Mammary epithelial cell (primary cell): ENCODE data around the gene CD34.

Source experiments
- EZH2 ChIP-seq: IDR thresholded peaks from 2 replicates; pipeline ENCODE4 v1.6.1; 2012; ENCODE audit warnings: low read length, inconsistent platforms, borderline replicate concordance
- TF ChIP-seq, protein P1 (sequence below), 2 donors: IDR thresholded peaks in 1 of 2; conservative IDR thresholded peaks in 1 of 2; 2 replicates each; pipeline ENCODE4 v1.5.1; 2011 to 2012; ENCODE audit warnings: inconsistent platforms in 2 of 2, low read length in 2 of 2, mild to moderate bottlenecking in 2 of 2, control low read depth in 1 of 2, low read depth in 1 of 2; ENCODE audit not compliant: insufficient read depth in 1 of 2; ENCODE audit errors: extremely low read depth in 1 of 2

DNA sequence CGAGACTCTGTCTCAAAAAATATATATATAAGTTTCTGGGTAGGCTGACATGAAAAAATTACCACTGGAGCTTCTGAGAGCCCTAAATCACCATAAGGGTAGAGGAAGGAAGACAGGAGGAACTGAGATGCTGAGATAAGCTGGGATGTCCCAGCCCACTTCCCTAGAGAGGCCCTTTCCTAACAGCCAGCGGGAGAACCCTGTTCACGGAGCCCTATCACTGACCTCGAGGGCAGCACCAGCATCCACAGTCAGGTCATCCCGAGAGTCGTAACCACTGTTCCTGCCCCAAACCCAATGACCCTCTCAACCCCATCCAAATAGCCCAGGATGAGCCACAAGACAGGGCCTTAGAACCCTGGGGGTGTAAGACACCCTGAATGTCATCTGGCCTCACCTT, 77.5 kb downstream of the CD34 start:
- TF ChIP-seq, protein P1, sequence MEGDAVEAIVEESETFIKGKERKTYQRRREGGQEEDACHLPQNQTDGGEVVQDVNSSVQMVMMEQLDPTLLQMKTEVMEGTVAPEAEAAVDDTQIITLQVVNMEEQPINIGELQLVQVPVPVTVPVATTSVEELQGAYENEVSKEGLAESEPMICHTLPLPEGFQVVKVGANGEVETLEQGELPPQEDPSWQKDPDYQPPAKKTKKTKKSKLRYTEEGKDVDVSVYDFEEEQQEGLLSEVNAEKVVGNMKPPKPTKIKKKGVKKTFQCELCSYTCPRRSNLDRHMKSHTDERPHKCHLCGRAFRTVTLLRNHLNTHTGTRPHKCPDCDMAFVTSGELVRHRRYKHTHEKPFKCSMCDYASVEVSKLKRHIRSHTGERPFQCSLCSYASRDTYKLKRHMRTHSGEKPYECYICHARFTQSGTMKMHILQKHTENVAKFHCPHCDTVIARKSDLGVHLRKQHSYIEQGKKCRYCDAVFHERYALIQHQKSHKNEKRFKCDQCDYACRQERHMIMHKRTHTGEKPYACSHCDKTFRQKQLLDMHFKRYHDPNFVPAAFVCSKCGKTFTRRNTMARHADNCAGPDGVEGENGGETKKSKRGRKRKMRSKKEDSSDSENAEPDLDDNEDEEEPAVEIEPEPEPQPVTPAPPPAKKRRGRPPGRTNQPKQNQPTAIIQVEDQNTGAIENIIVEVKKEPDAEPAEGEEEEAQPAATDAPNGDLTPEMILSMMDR (conservative IDR thresholded peaks at IDR 0.05 in 1 of 2, IDR thresholded peaks at IDR 0.05 in 1 of 2; ENCODE audit: extremely low read depth in 1 of 2, insufficient read depth in 1 of 2, low read depth in 1 of 2, low read length in 2 of 2): no peak
- TF ChIP-seq EZH2: no peak
